Activated CD4-positive, alpha-beta T cell treated with anti-CD3 and anti-CD28 coated beads, Interleukin-2, amount 50 U/mL, for 4 hours (primary cell): ENCODE data around the gene ADCYAP1R1.

Source experiments
- DNase-seq, 2 experiments: peaks; one replicate each; pipeline ENCODE4 v3.0.0-alpha.2; 2020

ADCYAP1R1 gene

GRCh38 chr7:31044529-31044928 is 7.6 kb upstream of the ADCYAP1R1 start:
- DNase-seq = no peak

- DNase-seq = no peak
These were observed 5.4 kb upstream of the ADCYAP1R1 start for GRCh38 chr7:31046723-31047122.

GRCh38 chr7:31047313-31048146 is 4.6 kb upstream of the ADCYAP1R1 start:
- DNase-seq = no peak

GRCh38 chr7:31049005-31049765 is 2.9 kb upstream of the ADCYAP1R1 start:
- no peak for DNase-seq

- no peak for DNase-seq
These were observed 356 bp downstream of the ADCYAP1R1 start for GRCh38 chr7:31052487-31052840.

GRCh38 chr7:31052841-31053601 is 913 bp downstream of the ADCYAP1R1 start:
- no peak for DNase-seq

GRCh38 chr7:31053986-31054385 is 1.9 kb downstream of the ADCYAP1R1 start:
- DNase-seq = no peak

- DNase-seq = no peak
These were observed 2.6 kb downstream of the ADCYAP1R1 start for GRCh38 chr7:31054608-31055278.

- DNase-seq = no peak
These were observed 3.4 kb downstream of the ADCYAP1R1 start for GRCh38 chr7:31055471-31055870.

- DNase-seq = no peak
These were observed 4.8 kb downstream of the ADCYAP1R1 start for GRCh38 chr7:31056775-31057346.

GRCh38 chr7:31058122-31058521 is 6.0 kb downstream of the ADCYAP1R1 start:
- no peak for DNase-seq

GRCh38 chr7:31058688-31059087 is 6.6 kb downstream of the ADCYAP1R1 start:
- DNase-seq = no peak

GRCh38 chr7:31059551-31059950 is 7.4 kb downstream of the ADCYAP1R1 start:
- DNase-seq = no peak

GRCh38 chr7:31061185-31061584 is 9.1 kb downstream of the ADCYAP1R1 start:
- DNase-seq = no peak

GRCh38 chr7:31062746-31063435 is 10.8 kb downstream of the ADCYAP1R1 start:
- no peak for DNase-seq

GRCh38 chr7:31065021-31065593 is 13.0 kb downstream of the ADCYAP1R1 start:
- no peak for DNase-seq

- no peak for DNase-seq
These were observed 13.7 kb downstream of the ADCYAP1R1 start for GRCh38 chr7:31065840-31066239.

- DNase-seq = no peak
These were observed 14.5 kb downstream of the ADCYAP1R1 start for GRCh38 chr7:31066516-31067130.

- DNase-seq = no peak
These were observed 15.4 kb downstream of the ADCYAP1R1 start for GRCh38 chr7:31067491-31067890.

- DNase-seq = no peak
These were observed 16.0 kb downstream of the ADCYAP1R1 start for GRCh38 chr7:31068006-31068675.
